ENCODE results near the gene AKAP3.

GRCh38 chr12:4645023-4645422, 3.8 kb downstream of the AKAP3 start:
- no peak for TF ChIP-seq CTCF (IDR thresholded peaks at IDR 0.05)
- no peak for TF ChIP-seq POLR2A (IDR thresholded peaks at IDR 0.05)
- TF ChIP-seq POLR2AphosphoS5 (IDR thresholded peaks at IDR 0.05) = no peak

Data from prostate gland (tissue), 2 donors.